H1 (cell line): ENCODE measurements around the gene SLIT3. TPM values are rescaled to one million over a fixed set of nuclear protein-coding genes. Genes with fewer than 3 reads are reported as not detected.

Experiments used
- CTCF ChIA-PET: fragments of 300-600 bp; sonication (Branson Sonifier 250); formaldehyde crosslinking; loops from one replicate; lab custom pipeline; 2021; ENCODE audit not compliant: partially characterized antibody; lab: Charles Lee
- POLR2A ChIA-PET: fragments of 300-600 bp; sonication (Branson Sonifier 250); formaldehyde crosslinking; loops from one replicate; lab custom pipeline; 2021; ENCODE audit warnings: inconsistent platforms; ENCODE audit not compliant: partially characterized antibody; lab: Charles Lee
- DNase-seq, 2 experiments: peaks; one replicate each; pipeline versions ENCODE4 v3.0.0 to v3.0.0-alpha.2; 2010 to 2022; ENCODE audit warnings: low spot score in 2 of 2, low read depth in 1 of 2, mixed read lengths in 1 of 2
- FAIRE-seq: peaks from 2 replicates; lab custom pipeline; 2011; peaks lifted over from hg19 to GRCh38; lab: Jason Lieb, UNC
- H2AFZ ChIP-seq: 2 replicates; pipeline ENCODE4 v1.8.1; 2012; ENCODE audit warnings: low read length, inconsistent platforms
- H2AK5ac ChIP-seq: 2 replicates; pipeline ENCODE4 v1.6.1; 2013; ENCODE audit warnings: low read depth, low read length
- H2BK120ac ChIP-seq: replicated peaks from 2 replicates; pipeline ENCODE3; 2013; ENCODE audit warnings: low read depth, low read length, inconsistent platforms
- H2BK12ac ChIP-seq: 2 replicates; pipeline ENCODE4 v1.6.1; 2013; ENCODE audit warnings: low read depth, low read length
- H2BK15ac ChIP-seq: 2 replicates; pipeline ENCODE4 v1.6.1; 2013; ENCODE audit warnings: low read length
- H2BK20ac ChIP-seq: 2 replicates; pipeline ENCODE4 v1.6.1; 2013; ENCODE audit warnings: low read length
- H2BK5ac ChIP-seq: 2 replicates; pipeline ENCODE4 v1.6.1; 2013; ENCODE audit warnings: low read depth, low read length
- H3K14ac ChIP-seq: 2 replicates; pipeline ENCODE4 v1.6.1; 2013; ENCODE audit warnings: inconsistent platforms; ENCODE audit not compliant: insufficient read length
- H3K18ac ChIP-seq: 2 replicates; pipeline ENCODE4 v1.6.1; 2013; ENCODE audit warnings: low read length; ENCODE audit errors: extremely low read depth
- H3K23ac ChIP-seq: 2 replicates; pipeline ENCODE4 v1.6.1; 2013; ENCODE audit warnings: inconsistent platforms; ENCODE audit not compliant: insufficient read length
- H3K23me2 ChIP-seq: 2 replicates; pipeline ENCODE4 v1.6.1; 2013; ENCODE audit warnings: low read depth, low read length
- H3K27ac ChIP-seq: 2 replicates; pipeline ENCODE4 v1.6.1; 2011; ENCODE audit warnings: low read depth, low read length, inconsistent platforms
- H3K27me3 ChIP-seq, 4 experiments: replicated peaks in 1 of 4; 1 replicate in 1 of 4; 2 replicates in 3 of 4; pipeline versions ENCODE4 v1.6.1 to v1.8.1; 2011 to 2013; ENCODE audit warnings: low read length in 3 of 4, mild to moderate bottlenecking in 3 of 4, inconsistent platforms in 2 of 4, mixed read lengths in 2 of 4, moderate library complexity in 1 of 4; ENCODE audit not compliant: control insufficient read depth in 3 of 4, insufficient read depth in 3 of 4; ENCODE audit errors: extremely low read depth in 1 of 4
- H3K36me3 ChIP-seq, 4 experiments: 2 replicates each; pipeline versions ENCODE4 v1.6.1 to v1.8.1; 2011 to 2013; ENCODE audit warnings: mild to moderate bottlenecking in 4 of 4, low read length in 3 of 4, moderate library complexity in 2 of 4, control low read depth in 1 of 4, inconsistent platforms in 1 of 4; ENCODE audit not compliant: insufficient read depth in 4 of 4, control insufficient read depth in 2 of 4
- H3K4ac ChIP-seq: replicated peaks from 2 replicates; pipeline ENCODE3; 2013; ENCODE audit warnings: low read length, low read depth, mixed read lengths, inconsistent platforms; ENCODE audit not compliant: insufficient read length
- H3K4me1 ChIP-seq, 4 experiments: replicated peaks in 1 of 4; 1 replicate in 1 of 4; 2 replicates in 3 of 4; pipeline versions ENCODE4 v1.6.1 to v1.8.1; 2011 to 2013; ENCODE audit warnings: low read length in 3 of 4, inconsistent platforms in 2 of 4, mixed read lengths in 1 of 4; ENCODE audit not compliant: insufficient read depth in 4 of 4, control insufficient read depth in 3 of 4
- H3K4me2 ChIP-seq, 2 experiments: 2 replicates each; pipeline versions ENCODE4 v1.6.1 to v1.8.1; 2011 to 2013; ENCODE audit warnings: low read depth in 2 of 2, low read length in 2 of 2, control low read depth in 1 of 2, inconsistent platforms in 1 of 2, mild to moderate bottlenecking in 1 of 2; ENCODE audit not compliant: insufficient read depth in 1 of 2
- H3K4me3 ChIP-seq, 4 experiments: fragments of 200-600, 300-600 bp in 1 of 4; sonication (generic), shearing (Covaris generic), sonication (Bioruptor Twin) in 1 of 4; 2 replicates each; pipeline versions ENCODE4 v1.5.1 to v1.8.1; 2011 to 2016; ENCODE audit warnings: low read length in 4 of 4, low read depth in 3 of 4, control low read depth in 2 of 4, inconsistent platforms in 2 of 4, mild to moderate bottlenecking in 2 of 4, mixed read lengths in 1 of 4, moderate library complexity in 1 of 4; ENCODE audit not compliant: insufficient read depth in 2 of 4; ENCODE audit errors: extremely low read depth in 1 of 4
- H3K56ac ChIP-seq: replicated peaks from 2 replicates; pipeline ENCODE3; 2013; ENCODE audit warnings: low read depth, mild to moderate bottlenecking, mixed read lengths, low read length, inconsistent platforms; ENCODE audit not compliant: insufficient read length
- H3K79me1 ChIP-seq: 2 replicates; pipeline ENCODE4 v1.6.1; 2013; ENCODE audit warnings: low read depth, low read length, control low read depth
- H3K79me2 ChIP-seq, 2 experiments: 2 replicates each; pipeline versions ENCODE4 v1.6.1 to v1.8.1; 2012 to 2013; ENCODE audit warnings: low read length in 2 of 2, mild to moderate bottlenecking in 2 of 2, inconsistent platforms in 1 of 2; ENCODE audit not compliant: insufficient read depth in 2 of 2, control insufficient read depth in 1 of 2
- H3K9ac ChIP-seq, 4 experiments: replicated peaks in 1 of 4; 1 replicate in 1 of 4; 2 replicates in 3 of 4; pipeline versions ENCODE4 v1.6.1 to v1.8.1; 2011 to 2013; ENCODE audit warnings: low read depth in 3 of 4, low read length in 3 of 4, control low read depth in 2 of 4, mild to moderate bottlenecking in 2 of 4, moderate library complexity in 2 of 4, inconsistent platforms in 1 of 4; ENCODE audit errors: extremely low read depth in 1 of 4
- H3K9me3 ChIP-seq, 2 experiments: 2 replicates each; pipeline versions ENCODE4 v1.6.1 to v1.8.1; 2012 to 2013; ENCODE audit warnings: mild to moderate bottlenecking in 2 of 2, moderate library complexity in 2 of 2, control low read depth in 1 of 2, inconsistent platforms in 1 of 2, low read depth in 1 of 2, low read length in 1 of 2, mixed read lengths in 1 of 2; ENCODE audit not compliant: insufficient read depth in 2 of 2
- H4K20me1 ChIP-seq, 2 experiments: replicated peaks in 1 of 2; 2 replicates each; pipeline versions ENCODE3 to v1.8.1; 2011 to 2013; ENCODE audit warnings: inconsistent platforms in 2 of 2, low read length in 2 of 2, mild to moderate bottlenecking in 1 of 2; ENCODE audit not compliant: insufficient read depth in 2 of 2, control insufficient read depth in 1 of 2
- H4K5ac ChIP-seq: 2 replicates; pipeline ENCODE4 v1.6.1; 2013; ENCODE audit warnings: low read length, low read depth, mixed read lengths, inconsistent platforms; ENCODE audit not compliant: insufficient read length
- H4K8ac ChIP-seq: 2 replicates; pipeline ENCODE4 v1.8.0; 2013; ENCODE audit warnings: mild to moderate bottlenecking, moderate library complexity, low read length, inconsistent platforms; ENCODE audit not compliant: insufficient read depth; ENCODE audit errors: extremely low read depth
- H4K91ac ChIP-seq: replicated peaks from 2 replicates; pipeline ENCODE3; 2013; ENCODE audit warnings: low read length, mixed read lengths, inconsistent platforms; ENCODE audit not compliant: insufficient read length
- HDAC6 ChIP-seq: IDR thresholded peaks from one replicate; pipeline ENCODE4 v1.7.1; 2012; ENCODE audit warnings: low read depth, mild to moderate bottlenecking, inconsistent platforms, low read length, moderate library complexity
- WGBS, 2 experiments: shearing (Covaris generic) in 1 of 2; methylation state at CpG; one replicate each; pipeline versions ENCODE4 v1.1.6 to v1.1.7; 2013 to 2015; ENCODE audit warnings: low lambda C conversion rate in 2 of 2, mixed read lengths in 2 of 2, inconsistent platforms in 1 of 2, low coverage in 1 of 2, missing lambda C conversion rate in 1 of 2; ENCODE audit not compliant: insufficient replicate concordance in 2 of 2, insufficient coverage in 1 of 2, insufficient read length in 1 of 2; ENCODE audit errors: extremely low coverage in 1 of 2, missing lambda C conversion rate in 1 of 2; 5-methylcytosine and 5-hydroxymethylcytosine counted together
- polyA plus RNA-seq, 7 experiments: library from polyadenylated mRNA; depleted of rRNA in 3 of 7; stranded (reverse) in 5 of 7; unstranded in 2 of 7; fragments of >200 nt in 5 of 7; fragments of 200-250 nt in 2 of 7; gene quantifications; 1 replicate in 5 of 7; 2 replicates in 1 of 7; 4 replicates in 1 of 7; pipeline versions ENCODE4 v1.2.1 to v1.2.3, GENCODE V29; 2011 to 2013; ENCODE audit warnings: missing spikeins in 2 of 7, mixed read lengths in 2 of 7
- total RNA-seq: library from RNA; stranded (reverse); fragmentation: NEBNext Ultra II Directional; extraction: Animal tissue kit (Norgen Biotek cat#: 25700); gene quantifications from 2 replicates; pipeline ENCODE4 v1.2.1, GENCODE V29; 2021

The SLIT3 gene
- total and polyA plus RNA-seq, 2 of the 8 experiments (the other 6 are each of a cell fraction or from before 2014, with no cell fraction given), result 1.1 to 1.2 TPM

DNA sequence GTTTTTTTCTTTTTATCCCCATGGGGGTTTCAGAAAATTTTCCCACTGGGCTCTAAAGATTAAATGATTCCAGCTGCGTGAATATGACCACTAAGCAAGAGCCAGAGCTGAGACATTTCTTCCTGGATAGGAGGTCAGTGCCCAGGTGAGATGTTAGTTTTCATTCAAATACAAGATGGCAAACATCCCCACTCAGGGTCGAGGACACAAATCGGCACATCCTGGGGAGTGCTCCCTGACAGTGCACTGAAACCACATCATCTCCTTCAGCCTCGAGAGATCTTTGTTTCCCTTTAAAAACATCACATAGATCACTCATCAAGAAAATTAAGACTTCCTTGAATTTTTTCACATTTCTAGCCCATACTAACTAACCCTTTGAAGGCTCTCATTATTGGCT, 448.6 kb downstream of the SLIT3 start:
- Histone ChIP-seq H3K27me3 (no peaks in the 10 kb centered on the region), H3K9ac (no peak overlapping the region), H3K23me2 (no peaks in the 10 kb centered on the region), H4K91ac (no peak overlapping the region), H3K36me3 (no peaks in the 10 kb centered on the region), H3K4me1 (peaks cover 0 to 2% (median 0%) of the 10 kb centered on the region in 4 experiments; a peak in 1 of 7 replicates), H2BK120ac (no peak overlapping the region), H3K4ac (no peak overlapping the region), H3K79me1 (no peaks in the 10 kb centered on the region), H3K27ac (no peak overlapping the region), H3K4me2 (no peak overlapping the region), H2BK20ac (no peak overlapping the region), H3K18ac (no peak overlapping the region), H2BK12ac (no peak overlapping the region), H2AFZ (no peak overlapping the region), H3K9me3 (no peaks in the 10 kb centered on the region; a peak in 1 of 4 replicates), H3K4me3 (no peak overlapping the region), H2AK5ac (no peak overlapping the region), H3K79me2 (no peaks in the 10 kb centered on the region), H4K20me1 (peaks cover 0 to 2% of the 10 kb centered on the region in 2 experiments), H2BK5ac (no peak overlapping the region), H4K5ac (no peak overlapping the region), H3K14ac (no peak overlapping the region), H3K23ac (no peak overlapping the region), H2BK15ac (no peak overlapping the region), H4K8ac (no peak overlapping the region), H3K56ac (no peak overlapping the region)
- WGBS, 2 experiments, result 78% methylated on average over 4 of the region's 4 CpGs; no CpG with 5 or more reads in 1 of the 2 experiments
- DNase-seq, result no peak
- TF ChIP-seq HDAC6, result no peak
- ChIA-PET POLR2A (no interaction called here), CTCF (interaction anchor here (0.8 kb wide), 1 partner anchor 13 kb away, joined by 3 read pairs; no protein-coding TSS in a partner anchor)
- no peak for FAIRE-seq
